Activated CD4-positive, alpha-beta memory T cell treated with anti-CD3 and anti-CD28 coated beads for 36 hours (primary cell): ENCODE results near the gene KDM5A. TPM values are rescaled to one million over a fixed set of nuclear protein-coding genes. Genes with fewer than 3 reads are reported as not detected.
"Not testable (repeated sequence)": the region's sequence is repeated elsewhere in the genome, so short reads cannot be mapped to it uniquely, and the experiment has no call there.

Experiments used
- CTCF ChIA-PET: fragments of 350-600 bp; sonication (Branson Sonifier 250); formaldehyde crosslinking; loops from one replicate; lab custom pipeline; 2021; ENCODE audit warnings: antibody characterized with exemption, inconsistent platforms; lab: Charles Lee
- POLR2A ChIA-PET: fragments of 350-600 bp; sonication (Branson Sonifier 250); formaldehyde crosslinking; loops from one replicate; lab custom pipeline; 2021; ENCODE audit warnings: antibody characterized with exemption; lab: Charles Lee
- DNase-seq: peaks from one replicate; pipeline ENCODE4 v3.0.0-alpha.2; 2020
- H3K27ac Mint-ChIP-seq: one replicate; pipeline ENCODE4 v1.8.0; 2021; ENCODE audit warnings: mixed read lengths
- H3K27me3 Mint-ChIP-seq: one replicate; pipeline ENCODE4 v1.8.0; 2021; ENCODE audit warnings: mixed read lengths
- H3K36me3 Mint-ChIP-seq: one replicate; pipeline ENCODE4 v1.8.0; 2021; ENCODE audit warnings: mixed read lengths
- H3K4me1 Mint-ChIP-seq: one replicate; pipeline ENCODE4 v1.8.0; 2021; ENCODE audit warnings: low read depth, mixed read lengths
- H3K4me3 Mint-ChIP-seq: one replicate; pipeline ENCODE4 v1.8.0; 2021; ENCODE audit warnings: mild to moderate bottlenecking, mixed read lengths
- H3K9me3 Mint-ChIP-seq: one replicate; pipeline ENCODE4 v1.8.0; 2021; ENCODE audit warnings: mixed read lengths
- intact Hi-C: fragments of 100-400 bp; cut with micrococcal nuclease; formaldehyde crosslinking; loops from one replicate; pipeline ENCODE4 v1.15.1; 2023
- total RNA-seq, 2 experiments: library from RNA; stranded (reverse); gene quantifications; one replicate each; pipeline ENCODE4 v1.2.3, GENCODE V29; 2021

KDM5A gene
- total RNA-seq, 2 experiments from 2014 or later = 59.7 to 63.5 TPM

DNA sequence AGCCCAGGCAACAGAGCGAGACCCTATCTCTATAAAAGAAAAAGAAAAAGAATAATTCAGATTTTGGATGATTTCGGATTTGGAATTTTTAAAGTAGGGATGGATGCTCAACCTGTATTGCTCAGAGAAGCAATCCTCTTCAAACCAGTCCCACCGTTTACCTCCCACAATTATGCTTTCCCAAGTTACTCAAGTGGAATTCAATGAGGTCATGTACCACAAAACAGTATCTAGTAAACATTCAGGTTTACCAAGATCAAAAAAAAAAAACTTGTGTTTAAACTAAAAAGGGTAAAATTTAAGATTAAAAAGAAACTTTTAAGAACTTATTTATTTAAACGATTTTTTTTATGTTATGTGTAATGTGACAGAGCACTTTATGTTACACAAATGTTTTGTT lies 2.5 kb downstream of the KDM5A start:
- ChIA-PET CTCF (interaction anchor here (0.8 kb wide), 1 partner anchor 15 kb away, joined by 3 read pairs; no protein-coding TSS in a partner anchor), POLR2A (interaction anchor here (0.5 to 1.0 kb wide), 4 partner anchors 12 to 59 kb away, joined by 3 to 5 read pairs (median 3); partner anchors contain the start of gene CCDC77)
- H3K27me3 Mint-ChIP-seq = peaks cover 4% of the 10 kb centered on the region
- DNase-seq = no peak
- no peak overlapping the region for H3K27ac Mint-ChIP-seq
- H3K9me3 Mint-ChIP-seq = no peaks in the 10 kb centered on the region
- intact Hi-C loops = no loop called here
- peaks cover 35% of the 10 kb centered on the region for H3K36me3 Mint-ChIP-seq
- H3K4me3 Mint-ChIP-seq = no peak overlapping the region
- H3K4me1 Mint-ChIP-seq = peaks cover 31% of the 10 kb centered on the region

- DNase-seq = not testable (repeated sequence)
Measured at GRCh38 chr12:370739-371485, 18.2 kb downstream of the KDM5A start.

DNA sequence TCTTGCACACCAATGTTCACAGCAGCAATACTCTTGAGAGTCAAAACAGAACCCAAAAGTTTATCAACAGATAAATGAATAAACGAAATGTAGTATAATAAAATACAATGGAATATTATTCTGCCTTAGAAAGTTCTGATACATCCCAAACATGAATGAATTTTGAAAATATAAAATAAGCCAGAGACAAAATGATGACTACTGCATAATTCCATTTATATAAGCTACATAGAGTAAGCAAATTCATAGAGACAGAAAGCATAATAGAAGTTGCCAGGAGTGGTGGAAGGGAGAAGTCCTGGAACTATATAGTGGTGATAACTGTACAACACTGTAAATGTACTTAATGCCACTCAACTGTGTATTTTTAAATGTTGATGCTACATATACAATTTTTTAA lies 21.1 kb downstream of the KDM5A start:
- Mint-ChIP-seq H3K36me3 (peaks cover 75% of the 10 kb centered on the region), H3K4me3 (no peak overlapping the region), H3K27ac (no peak overlapping the region), H3K4me1 (no peaks in the 10 kb centered on the region), H3K27me3 (no peaks in the 10 kb centered on the region), H3K9me3 (peaks cover 17% of the 10 kb centered on the region)
- POLR2A ChIA-PET = no interaction called here
- intact Hi-C loops = no loop called here
- no peak for DNase-seq
- CTCF ChIA-PET = no interaction called here

More at GRCh38 chr12:370739-371485, 18.2 kb downstream of the KDM5A start:
- Mint-ChIP-seq H3K36me3 (peaks cover 79% of the 10 kb centered on the region), H3K9me3 (peaks cover 14% of the 10 kb centered on the region)
- CTCF ChIA-PET, H3K27ac Mint-ChIP-seq, intact Hi-C loops, H3K4me3 Mint-ChIP-seq, H3K4me1 Mint-ChIP-seq, POLR2A ChIA-PET, H3K27me3 Mint-ChIP-seq: not testable (repeated sequence)

GRCh38 chr12:366820-367219 lies 22.3 kb downstream of the KDM5A start:
- no peak overlapping the region for H3K4me3 Mint-ChIP-seq
- H3K27ac Mint-ChIP-seq = no peak overlapping the region
- intact Hi-C loops = no loop called here
- peaks cover 10% of the 10 kb centered on the region for H3K9me3 Mint-ChIP-seq
- ChIA-PET POLR2A (no interaction called here), CTCF (no interaction called here)
- H3K27me3 Mint-ChIP-seq = no peaks in the 10 kb centered on the region
- peaks cover 73% of the 10 kb centered on the region for H3K36me3 Mint-ChIP-seq
- peaks cover under 1% of the 10 kb centered on the region for H3K4me1 Mint-ChIP-seq
- DNase-seq = no peak

GRCh38 chr12:359091-359490 lies 30.0 kb downstream of the KDM5A start:
- no peak overlapping the region for H3K27ac Mint-ChIP-seq
- no peak overlapping the region for H3K4me3 Mint-ChIP-seq
- intact Hi-C loops = no loop called here
- H3K27me3 Mint-ChIP-seq = no peaks in the 10 kb centered on the region
- peaks cover 63% of the 10 kb centered on the region for H3K36me3 Mint-ChIP-seq
- DNase-seq = no peak
- ChIA-PET CTCF (interaction anchor here (0.7 kb wide), 1 partner anchor 759 kb away, joined by 3 read pairs; no protein-coding TSS in a partner anchor), POLR2A (no interaction called here)
- H3K9me3 Mint-ChIP-seq = no peaks in the 10 kb centered on the region
- H3K4me1 Mint-ChIP-seq = peaks cover 16% of the 10 kb centered on the region

DNA sequence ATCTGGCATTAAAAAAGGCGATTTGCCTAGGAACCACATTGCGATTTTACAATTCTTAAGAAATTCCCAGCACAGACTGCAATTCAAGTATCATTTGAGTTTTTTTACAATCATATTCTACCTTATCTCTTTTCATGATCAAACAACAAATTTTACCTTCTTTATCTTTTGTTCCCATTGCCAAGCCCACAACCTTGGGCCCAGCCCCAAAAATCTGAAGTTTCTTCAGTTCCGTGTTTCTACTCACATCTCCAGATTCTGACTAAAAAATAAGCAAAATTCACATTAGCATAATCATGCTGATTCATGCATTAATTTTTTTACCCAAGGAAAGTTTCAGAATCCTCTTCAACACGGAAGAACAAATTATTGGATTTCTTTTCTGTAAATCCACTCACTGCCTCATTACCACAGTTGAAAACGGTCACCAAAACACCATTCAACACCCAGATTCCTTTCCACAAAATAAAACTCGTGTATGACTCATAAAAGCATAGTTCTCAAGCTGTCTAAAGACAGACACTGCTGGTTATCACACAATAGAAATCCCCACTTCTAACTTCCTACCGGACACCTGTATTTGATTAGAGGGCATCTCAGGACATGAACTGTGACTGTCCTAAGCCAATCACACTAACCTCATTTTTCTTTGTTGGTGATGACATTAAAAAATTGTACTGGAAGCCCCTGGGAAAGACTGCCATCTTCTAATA lies 32.7 kb downstream of the KDM5A start:
- DNase-seq = no peak
- ChIA-PET CTCF (no interaction called here), POLR2A (interaction anchor here (0.6 kb wide), 1 partner anchor 30 kb away, joined by 3 read pairs; no protein-coding TSS in a partner anchor)
- H3K36me3 Mint-ChIP-seq = peaks cover 55% of the 10 kb centered on the region
- no peak overlapping the region for H3K4me3 Mint-ChIP-seq
- no peaks in the 10 kb centered on the region for H3K9me3 Mint-ChIP-seq
- H3K27ac Mint-ChIP-seq = peak overlapping the region; percentile 8
- H3K4me1 Mint-ChIP-seq = peaks cover 14% of the 10 kb centered on the region
- no peaks in the 10 kb centered on the region for H3K27me3 Mint-ChIP-seq
- intact Hi-C loops = no loop called here

DNA sequence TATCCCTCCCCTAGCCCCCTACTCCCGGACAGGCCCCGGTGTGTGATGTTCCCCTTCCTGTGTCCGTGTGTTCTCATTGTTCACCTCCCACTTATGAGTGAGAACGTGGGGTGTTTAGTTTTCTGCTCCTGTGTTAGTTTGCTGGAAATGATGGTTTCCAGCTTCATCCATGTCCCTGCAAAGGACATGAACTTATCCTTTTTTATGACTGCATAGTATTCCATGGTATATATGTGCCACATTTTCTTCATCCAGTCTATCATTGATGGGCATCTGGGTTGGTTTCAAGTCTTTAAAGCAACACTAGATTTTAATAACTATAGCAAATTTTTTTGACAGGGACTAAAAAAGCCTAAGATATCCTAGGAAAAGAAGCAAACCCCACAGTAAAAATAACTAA lies 37.9 kb downstream of the KDM5A start:
- intact Hi-C loops, POLR2A ChIA-PET, H3K4me3 Mint-ChIP-seq, DNase-seq, H3K9me3 Mint-ChIP-seq, CTCF ChIA-PET, H3K27ac Mint-ChIP-seq, H3K27me3 Mint-ChIP-seq: not testable (repeated sequence)
- Mint-ChIP-seq H3K4me1 (peaks cover 17% of the 10 kb centered on the region), H3K36me3 (peaks cover 57% of the 10 kb centered on the region)

DNA sequence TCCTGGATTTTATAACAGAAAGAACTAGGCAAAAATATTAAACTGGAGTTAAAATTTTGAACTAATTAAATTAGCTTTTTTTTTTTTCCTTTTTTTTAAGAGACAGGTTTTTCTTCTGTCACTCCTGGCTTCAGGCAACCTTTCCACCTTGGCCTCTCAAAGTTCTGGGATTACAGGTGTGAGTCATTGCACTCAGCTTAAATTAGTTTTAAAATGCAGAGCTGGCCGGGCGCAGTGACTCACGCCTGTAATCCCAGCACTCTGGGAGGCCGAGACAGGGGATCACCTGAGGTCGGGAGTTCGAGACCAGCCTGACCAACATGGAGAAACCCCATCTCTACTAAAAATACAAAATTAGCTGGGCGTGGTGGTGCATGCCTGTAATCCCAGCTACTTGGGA lies 39.5 kb downstream of the KDM5A start:
- Mint-ChIP-seq H3K4me1 (peaks cover 30% of the 10 kb centered on the region), H3K36me3 (peaks cover 55% of the 10 kb centered on the region)
- H3K9me3 Mint-ChIP-seq, H3K4me3 Mint-ChIP-seq, H3K27me3 Mint-ChIP-seq, DNase-seq, intact Hi-C loops, POLR2A ChIA-PET, H3K27ac Mint-ChIP-seq: not testable (repeated sequence)
- CTCF ChIA-PET = interaction anchor here (1.0 kb wide), 1 partner anchor 432 kb away, joined by 4 read pairs; no protein-coding TSS in a partner anchor

- H3K9me3 Mint-ChIP-seq, H3K27me3 Mint-ChIP-seq, CTCF ChIA-PET, H3K27ac Mint-ChIP-seq, intact Hi-C loops, POLR2A ChIA-PET, H3K4me3 Mint-ChIP-seq: not testable (repeated sequence)
- DNase-seq = peak; percentile 36
- peaks cover 39% of the 10 kb centered on the region for H3K4me1 Mint-ChIP-seq
- H3K36me3 Mint-ChIP-seq = peaks cover 60% of the 10 kb centered on the region
Measured at GRCh38 chr12:343036-343435, 46.1 kb downstream of the KDM5A start.

- CTCF ChIA-PET = interaction anchor here (0.6 kb wide), 1 partner anchor 543 kb away, joined by 3 read pairs; no protein-coding TSS in a partner anchor
- peaks cover 54% of the 10 kb centered on the region for H3K36me3 Mint-ChIP-seq
- no peak for DNase-seq
- peaks cover 21% of the 10 kb centered on the region for H3K4me1 Mint-ChIP-seq
- intact Hi-C loops = no loop called here
- no peaks in the 10 kb centered on the region for H3K27me3 Mint-ChIP-seq
- no peak overlapping the region for H3K4me3 Mint-ChIP-seq
- POLR2A ChIA-PET = no interaction called here
- H3K27ac Mint-ChIP-seq = no peak overlapping the region
- H3K9me3 Mint-ChIP-seq = peaks cover 3% of the 10 kb centered on the region
Measured at GRCh38 chr12:337039-337438, 52.1 kb downstream of the KDM5A start.

DNA sequence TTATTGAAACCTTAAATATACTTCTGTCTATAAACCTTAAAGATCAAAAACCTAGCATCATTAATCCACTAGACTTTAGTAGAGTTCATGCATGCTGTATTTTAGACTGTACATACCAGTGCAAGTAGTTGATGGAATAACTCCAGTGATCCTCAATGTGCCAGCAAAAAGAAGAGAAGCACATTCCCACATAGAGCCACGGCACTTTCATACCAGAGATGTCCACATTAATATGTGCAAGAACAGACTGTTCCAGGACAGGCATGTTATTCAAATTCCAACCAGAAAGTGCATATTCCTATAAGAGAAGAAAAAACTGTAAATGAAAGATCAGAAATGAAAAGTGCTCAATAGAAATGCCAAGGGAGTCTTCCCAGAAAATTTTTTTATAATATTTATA lies 55.0 kb downstream of the KDM5A start:
- H3K9me3 Mint-ChIP-seq = no peaks in the 10 kb centered on the region
- peaks cover 48% of the 10 kb centered on the region for H3K36me3 Mint-ChIP-seq
- intact Hi-C loops = no loop called here
- no peaks in the 10 kb centered on the region for H3K27me3 Mint-ChIP-seq
- POLR2A ChIA-PET = no interaction called here
- no peak overlapping the region for H3K27ac Mint-ChIP-seq
- H3K4me3 Mint-ChIP-seq = no peak overlapping the region
- no peak for DNase-seq
- CTCF ChIA-PET = no interaction called here
- H3K4me1 Mint-ChIP-seq = peaks cover 20% of the 10 kb centered on the region

- Mint-ChIP-seq H3K4me1 (peaks cover 22% of the 10 kb centered on the region), H3K9me3 (no peaks in the 10 kb centered on the region), H3K36me3 (peaks cover 48% of the 10 kb centered on the region), H3K4me3 (no peak overlapping the region), H3K27ac (no peak overlapping the region), H3K27me3 (no peaks in the 10 kb centered on the region)
- DNase-seq = no peak
- CTCF ChIA-PET = interaction anchor here (1.1 kb wide), 1 partner anchor 21 kb away, joined by 3 read pairs; no protein-coding TSS in a partner anchor
- intact Hi-C loops = no loop called here
- POLR2A ChIA-PET = interaction anchor here (1.2 kb wide), 1 partner anchor 51 kb away, joined by 3 read pairs; no protein-coding TSS in a partner anchor
Measured at GRCh38 chr12:332581-333205, 56.4 kb downstream of the KDM5A start.
